ENCODE data around the gene TRAIP. TPM values are rescaled to one million over a fixed set of nuclear protein-coding genes. Genes with fewer than 3 reads are reported as not detected.

The TRAIP gene
- total RNA-seq, 1 donor from 2014 or later, result 3.2 TPM

DNA sequence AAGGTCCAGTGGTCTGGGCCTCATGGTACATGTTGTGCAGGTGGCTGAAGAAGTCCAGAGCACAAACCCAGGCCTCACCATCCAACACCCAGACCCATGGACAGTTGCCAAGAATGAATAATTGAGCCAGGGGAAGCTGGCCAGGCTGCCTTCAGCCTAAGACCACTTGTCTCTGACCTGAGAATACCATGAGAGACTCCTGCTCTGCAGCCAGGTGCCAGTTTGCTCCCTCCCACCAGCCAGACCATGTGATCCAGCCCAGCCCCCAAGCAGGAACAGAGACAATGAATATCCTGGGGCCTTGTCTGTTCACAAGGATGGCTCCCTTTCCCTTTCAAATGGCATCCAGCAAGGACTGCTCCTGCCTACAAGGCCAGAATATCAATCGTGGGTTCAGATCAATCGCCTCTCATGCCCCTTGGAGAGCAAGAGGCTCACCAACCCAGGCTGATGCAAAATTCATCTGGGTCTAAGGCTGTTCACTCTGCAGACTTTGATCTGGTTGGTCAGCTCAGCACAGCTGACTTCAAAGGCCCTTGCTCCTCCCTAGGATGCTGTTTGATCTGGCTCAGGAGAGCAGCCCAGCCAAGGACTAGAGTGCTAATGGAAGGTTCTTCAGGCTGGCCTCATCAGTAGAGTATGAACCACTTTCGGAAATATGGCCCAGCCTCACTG, 13.4 kb downstream of the TRAIP start:
- Mint-ChIP-seq H3K4me3 (ENCODE audit: unreplicated experiment) (no peak overlapping the region), H3K9me3 (ENCODE audit: unreplicated experiment) (peaks cover 3% of the 10 kb centered on the region), H3K4me1 (ENCODE audit: low read depth, unreplicated experiment) (peaks cover 3% of the 10 kb centered on the region), H3K36me3 (ENCODE audit: low read depth, unreplicated experiment) (peaks cover 9% of the 10 kb centered on the region), H3K27ac (ENCODE audit: unreplicated experiment) (no peak overlapping the region), H3K27me3 (ENCODE audit: low read depth, unreplicated experiment) (no peaks in the 10 kb centered on the region)
- no peak overlapping the region for H3K4me3 ChIP-seq (ENCODE audit: insufficient read depth, low read depth, low read length)
- H3K9me3 ChIP-seq (ENCODE audit: insufficient read depth, low read depth, low read length), result no peaks in the 10 kb centered on the region
- no peaks in the 10 kb centered on the region for H3K27me3 ChIP-seq (ENCODE audit: insufficient read depth, low read length)
- TF ChIP-seq, protein P1, sequence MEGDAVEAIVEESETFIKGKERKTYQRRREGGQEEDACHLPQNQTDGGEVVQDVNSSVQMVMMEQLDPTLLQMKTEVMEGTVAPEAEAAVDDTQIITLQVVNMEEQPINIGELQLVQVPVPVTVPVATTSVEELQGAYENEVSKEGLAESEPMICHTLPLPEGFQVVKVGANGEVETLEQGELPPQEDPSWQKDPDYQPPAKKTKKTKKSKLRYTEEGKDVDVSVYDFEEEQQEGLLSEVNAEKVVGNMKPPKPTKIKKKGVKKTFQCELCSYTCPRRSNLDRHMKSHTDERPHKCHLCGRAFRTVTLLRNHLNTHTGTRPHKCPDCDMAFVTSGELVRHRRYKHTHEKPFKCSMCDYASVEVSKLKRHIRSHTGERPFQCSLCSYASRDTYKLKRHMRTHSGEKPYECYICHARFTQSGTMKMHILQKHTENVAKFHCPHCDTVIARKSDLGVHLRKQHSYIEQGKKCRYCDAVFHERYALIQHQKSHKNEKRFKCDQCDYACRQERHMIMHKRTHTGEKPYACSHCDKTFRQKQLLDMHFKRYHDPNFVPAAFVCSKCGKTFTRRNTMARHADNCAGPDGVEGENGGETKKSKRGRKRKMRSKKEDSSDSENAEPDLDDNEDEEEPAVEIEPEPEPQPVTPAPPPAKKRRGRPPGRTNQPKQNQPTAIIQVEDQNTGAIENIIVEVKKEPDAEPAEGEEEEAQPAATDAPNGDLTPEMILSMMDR (IDR thresholded peaks at IDR 0.05; ENCODE audit: insufficient read depth, low read depth, low read length), result no peak
- TF ChIP-seq EZH2 (IDR thresholded peaks at IDR 0.05; ENCODE audit: insufficient read depth, low read length), result no peak
- no peak for FAIRE-seq
- H3K9ac ChIP-seq (ENCODE audit: low read length), result no peak overlapping the region
- H3K27ac ChIP-seq (ENCODE audit: low read depth, low read length), result no peak overlapping the region
- H3K4me1 ChIP-seq (ENCODE audit: insufficient read depth, low read length), result peaks cover 8% of the 10 kb centered on the region
- H4K20me1 ChIP-seq (ENCODE audit: insufficient read depth, low read length), result no peaks in the 10 kb centered on the region
- peaks cover 4% of the 10 kb centered on the region for H3K36me3 ChIP-seq (ENCODE audit: insufficient read depth, low read length)
- no peak for DNase-seq (ENCODE audit: low read depth)
- H2AFZ ChIP-seq (ENCODE audit: low read depth, low read length), result no peak overlapping the region
- no peak overlapping the region for H3K4me2 ChIP-seq (ENCODE audit: low read length)
- no peaks in the 10 kb centered on the region for H3K79me2 ChIP-seq (ENCODE audit: insufficient read depth, low read length)

DNA sequence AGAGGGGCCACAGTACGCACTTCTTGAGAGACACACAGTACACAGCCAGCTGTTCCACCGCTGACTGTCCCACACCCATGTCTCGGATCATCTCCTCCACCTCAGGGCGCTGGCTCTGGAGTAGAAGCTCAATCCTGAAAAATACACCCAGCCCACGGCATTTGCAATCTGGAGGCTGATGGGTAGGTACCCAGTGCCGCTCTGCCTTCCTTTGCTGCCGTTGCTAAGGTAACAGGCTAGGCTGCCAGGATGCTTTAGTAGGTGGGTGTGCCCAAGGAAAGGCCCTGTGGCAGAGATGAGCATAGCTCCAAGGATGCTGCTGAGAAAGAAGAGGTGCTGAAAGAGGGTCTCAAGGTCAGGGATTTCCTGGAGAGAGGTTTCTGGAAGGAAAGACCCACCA, 14.6 kb downstream of the TRAIP start:
- H3K4me1 ChIP-seq (ENCODE audit: insufficient read depth, low read length), result peaks cover 8% of the 10 kb centered on the region

More for the DNA sequence above, 14.6 kb downstream of the TRAIP start:
- FAIRE-seq (no peak), DNase-seq (ENCODE audit: low read depth) (no peak)
- no peak overlapping the region for H3K27ac Mint-ChIP-seq (ENCODE audit: unreplicated experiment)
- H3K4me3 Mint-ChIP-seq (ENCODE audit: unreplicated experiment), result peak overlapping the region; percentile 9
- H3K27ac ChIP-seq (ENCODE audit: low read depth, low read length), result no peak overlapping the region
- no peak overlapping the region for H3K9ac ChIP-seq (ENCODE audit: low read length)
- H4K20me1 ChIP-seq (ENCODE audit: insufficient read depth, low read length), result no peaks in the 10 kb centered on the region
- H3K27me3 ChIP-seq (ENCODE audit: insufficient read depth, low read length), result no peaks in the 10 kb centered on the region
- peaks cover 3% of the 10 kb centered on the region for H3K9me3 Mint-ChIP-seq (ENCODE audit: unreplicated experiment)
- H2AFZ ChIP-seq (ENCODE audit: low read depth, low read length), result no peak overlapping the region
- H3K4me1 Mint-ChIP-seq (ENCODE audit: low read depth, unreplicated experiment), result peaks cover 3% of the 10 kb centered on the region
- H3K27me3 Mint-ChIP-seq (ENCODE audit: low read depth, unreplicated experiment), result no peaks in the 10 kb centered on the region
- no peak overlapping the region for H3K4me3 ChIP-seq (ENCODE audit: insufficient read depth, low read depth, low read length)
- H3K4me2 ChIP-seq (ENCODE audit: low read length), result no peak overlapping the region
- H3K79me2 ChIP-seq (ENCODE audit: insufficient read depth, low read length), result no peaks in the 10 kb centered on the region
- no peaks in the 10 kb centered on the region for H3K9me3 ChIP-seq (ENCODE audit: insufficient read depth, low read depth, low read length)
- no peak for TF ChIP-seq EZH2 (IDR thresholded peaks at IDR 0.05; ENCODE audit: insufficient read depth, low read length)
- TF ChIP-seq, protein P1 (IDR thresholded peaks at IDR 0.05; ENCODE audit: insufficient read depth, low read depth, low read length), result no peak
- H3K36me3 Mint-ChIP-seq (ENCODE audit: low read depth, unreplicated experiment), result peaks cover 9% of the 10 kb centered on the region
- H3K36me3 ChIP-seq (ENCODE audit: insufficient read depth, low read length), result peaks cover 4% of the 10 kb centered on the region

All from astrocyte (in vitro differentiated cells and primary cell).